Astrocyte (in vitro differentiated cells and primary cell): ENCODE measurements around the gene RAB30. TPM values are rescaled to one million over a fixed set of nuclear protein-coding genes. Genes with fewer than 3 reads are reported as not detected.

Experiments used
- DNase-seq: peaks from one replicate; pipeline ENCODE4 v3.0.0-alpha.2; 2010; ENCODE audit warnings: low read depth
- FAIRE-seq: peaks from 2 replicates; lab custom pipeline; 2011; peaks lifted over from hg19 to GRCh38; lab: Jason Lieb, UNC
- H2AFZ ChIP-seq: 2 replicates; pipeline ENCODE4 v1.6.0; 2012; ENCODE audit warnings: low read depth, low read length, inconsistent platforms
- H3K27ac ChIP-seq: 2 replicates; pipeline ENCODE4 v1.5.1; 2011; ENCODE audit warnings: low read depth, low read length, inconsistent platforms
- H3K27me3 ChIP-seq: 2 replicates; pipeline ENCODE4 v1.6.0; 2011; ENCODE audit warnings: low read length, inconsistent platforms; ENCODE audit not compliant: insufficient read depth
- H3K36me3 ChIP-seq: 2 replicates; pipeline ENCODE4 v1.5.1; 2011; ENCODE audit warnings: low read length, inconsistent platforms; ENCODE audit not compliant: insufficient read depth
- H3K4me1 ChIP-seq: 2 replicates; pipeline ENCODE4 v1.5.1; 2011; ENCODE audit warnings: low read length, inconsistent platforms; ENCODE audit not compliant: insufficient read depth
- H3K4me2 ChIP-seq: 2 replicates; pipeline ENCODE4 v1.6.0; 2012; ENCODE audit warnings: low read length, inconsistent platforms
- H3K4me3 ChIP-seq: 2 replicates; pipeline ENCODE4 v1.5.1; 2011; ENCODE audit warnings: low read depth, mild to moderate bottlenecking, low read length, inconsistent platforms; ENCODE audit not compliant: insufficient read depth
- H3K79me2 ChIP-seq: 2 replicates; pipeline ENCODE4 v1.6.0; 2012; ENCODE audit warnings: mild to moderate bottlenecking, low read length, inconsistent platforms; ENCODE audit not compliant: insufficient read depth
- H3K9ac ChIP-seq: 2 replicates; pipeline ENCODE4 v1.6.0; 2012; ENCODE audit warnings: mild to moderate bottlenecking, low read length, inconsistent platforms
- H3K9me3 ChIP-seq: 2 replicates; pipeline ENCODE4 v1.5.1; 2012; ENCODE audit warnings: low read depth, mild to moderate bottlenecking, low read length, inconsistent platforms; ENCODE audit not compliant: insufficient read depth
- H4K20me1 ChIP-seq: 2 replicates; pipeline ENCODE4 v1.6.0; 2012; ENCODE audit warnings: low read length, inconsistent platforms; ENCODE audit not compliant: insufficient read depth
- H3K27ac Mint-ChIP-seq: one replicate; pipeline ENCODE4 v1.8.0; 2021; ENCODE audit warnings: mild to moderate bottlenecking, mixed read lengths; ENCODE audit not compliant: unreplicated experiment
- H3K27me3 Mint-ChIP-seq: one replicate; pipeline ENCODE4 v1.8.0; 2021; ENCODE audit warnings: low read depth, mixed read lengths; ENCODE audit not compliant: unreplicated experiment
- H3K36me3 Mint-ChIP-seq: one replicate; pipeline ENCODE4 v1.8.0; 2021; ENCODE audit warnings: low read depth, mixed read lengths; ENCODE audit not compliant: unreplicated experiment
- H3K4me1 Mint-ChIP-seq: one replicate; pipeline ENCODE4 v1.8.0; 2021; ENCODE audit warnings: low read depth, mixed read lengths; ENCODE audit not compliant: unreplicated experiment
- H3K4me3 Mint-ChIP-seq: one replicate; pipeline ENCODE4 v1.8.0; 2021; ENCODE audit warnings: mild to moderate bottlenecking, moderate library complexity, mixed read lengths; ENCODE audit not compliant: unreplicated experiment
- H3K9me3 Mint-ChIP-seq: one replicate; pipeline ENCODE4 v1.8.0; 2021; ENCODE audit warnings: mild to moderate bottlenecking, mixed read lengths; ENCODE audit not compliant: unreplicated experiment
- EZH2 ChIP-seq: IDR thresholded peaks from 2 replicates; pipeline ENCODE4 v1.6.1; 2012; ENCODE audit warnings: mild to moderate bottlenecking, low read length, inconsistent platforms; ENCODE audit not compliant: insufficient read depth
- total RNA-seq: library from RNA; stranded (reverse); gene quantifications from 2 replicates; pipeline ENCODE4 v1.2.1, GENCODE V29; 2021
- TF ChIP-seq, protein P1 (sequence below): IDR thresholded peaks from 2 replicates; pipeline ENCODE4 v1.5.1; 2011; ENCODE audit warnings: low read depth, mild to moderate bottlenecking, inconsistent platforms, low read length, moderate library complexity; ENCODE audit not compliant: insufficient read depth

RAB30 gene
- total RNA-seq, 1 donor from 2014 or later: 40.0 TPM

- no peaks in the 10 kb centered on the region for H3K27me3 ChIP-seq
- H3K27ac ChIP-seq: no peak overlapping the region
- no peak overlapping the region for H3K4me2 ChIP-seq
- no peaks in the 10 kb centered on the region for H3K9me3 ChIP-seq
- H3K4me3 ChIP-seq: no peak overlapping the region
- Mint-ChIP-seq H3K27ac (no peak overlapping the region), H3K4me1 (peaks cover 20% of the 10 kb centered on the region), H3K9me3 (no peaks in the 10 kb centered on the region), H3K36me3 (peaks cover 3% of the 10 kb centered on the region), H3K4me3 (no peak overlapping the region), H3K27me3 (no peaks in the 10 kb centered on the region)
- FAIRE-seq (no peak), DNase-seq (no peak)
- H3K9ac ChIP-seq: no peak overlapping the region
- H4K20me1 ChIP-seq: peaks cover 50% of the 10 kb centered on the region
- peaks cover 68% of the 10 kb centered on the region for H3K79me2 ChIP-seq
- no peaks in the 10 kb centered on the region for H3K36me3 ChIP-seq
- H2AFZ ChIP-seq: no peak overlapping the region
- TF ChIP-seq, protein P1, sequence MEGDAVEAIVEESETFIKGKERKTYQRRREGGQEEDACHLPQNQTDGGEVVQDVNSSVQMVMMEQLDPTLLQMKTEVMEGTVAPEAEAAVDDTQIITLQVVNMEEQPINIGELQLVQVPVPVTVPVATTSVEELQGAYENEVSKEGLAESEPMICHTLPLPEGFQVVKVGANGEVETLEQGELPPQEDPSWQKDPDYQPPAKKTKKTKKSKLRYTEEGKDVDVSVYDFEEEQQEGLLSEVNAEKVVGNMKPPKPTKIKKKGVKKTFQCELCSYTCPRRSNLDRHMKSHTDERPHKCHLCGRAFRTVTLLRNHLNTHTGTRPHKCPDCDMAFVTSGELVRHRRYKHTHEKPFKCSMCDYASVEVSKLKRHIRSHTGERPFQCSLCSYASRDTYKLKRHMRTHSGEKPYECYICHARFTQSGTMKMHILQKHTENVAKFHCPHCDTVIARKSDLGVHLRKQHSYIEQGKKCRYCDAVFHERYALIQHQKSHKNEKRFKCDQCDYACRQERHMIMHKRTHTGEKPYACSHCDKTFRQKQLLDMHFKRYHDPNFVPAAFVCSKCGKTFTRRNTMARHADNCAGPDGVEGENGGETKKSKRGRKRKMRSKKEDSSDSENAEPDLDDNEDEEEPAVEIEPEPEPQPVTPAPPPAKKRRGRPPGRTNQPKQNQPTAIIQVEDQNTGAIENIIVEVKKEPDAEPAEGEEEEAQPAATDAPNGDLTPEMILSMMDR: no peak
- no peak for TF ChIP-seq EZH2
- H3K4me1 ChIP-seq: no peaks in the 10 kb centered on the region
These were observed 48.3 kb downstream of the RAB30 start for GRCh38 chr11:83023410-83023809.

DNA sequence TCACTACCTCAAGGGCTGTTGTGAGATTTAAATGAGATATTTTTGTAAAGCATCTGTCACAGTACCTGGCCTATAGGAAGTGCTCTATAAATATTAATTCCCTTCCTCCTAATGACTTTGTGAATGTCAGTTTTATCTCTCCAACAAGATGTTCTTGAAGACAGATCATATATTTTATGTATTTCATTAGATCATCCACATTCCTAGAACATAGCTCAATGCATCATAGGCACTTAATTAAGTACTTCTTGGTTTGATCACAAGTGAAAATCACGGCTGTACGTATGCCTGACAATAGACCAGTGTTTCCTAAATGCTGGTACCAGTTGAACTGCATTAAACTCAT is 49.9 kb downstream of the RAB30 start:
- H3K27me3 Mint-ChIP-seq: no peaks in the 10 kb centered on the region
- H3K36me3 Mint-ChIP-seq: peaks cover 3% of the 10 kb centered on the region
- no peak overlapping the region for H3K4me3 Mint-ChIP-seq

More for the DNA sequence above, 49.9 kb downstream of the RAB30 start:
- Mint-ChIP-seq H3K4me1 (peaks cover 20% of the 10 kb centered on the region), H3K9me3 (no peaks in the 10 kb centered on the region), H3K27ac (no peak overlapping the region)
- no peak for FAIRE-seq
- Histone ChIP-seq H3K79me2 (peaks cover 53% of the 10 kb centered on the region), H3K27ac (no peak overlapping the region), H3K9ac (no peak overlapping the region), H2AFZ (no peak overlapping the region), H3K4me2 (no peak overlapping the region), H3K4me1 (no peaks in the 10 kb centered on the region), H3K4me3 (no peak overlapping the region), H3K36me3 (no peaks in the 10 kb centered on the region), H3K27me3 (no peaks in the 10 kb centered on the region), H3K9me3 (no peaks in the 10 kb centered on the region), H4K20me1 (peaks cover 47% of the 10 kb centered on the region)
- DNase-seq: no peak
- TF ChIP-seq, protein P1: no peak
- no peak for TF ChIP-seq EZH2
